ENCODE data around the gene FAF1.
A peak's percentile ranks its signal among the peaks of the same experiment; 100 is the strongest.
"Not testable (repeated sequence)": the region's sequence is repeated elsewhere in the genome, so short reads cannot be mapped to it uniquely, and the experiment has no call there.

The FAF1 gene

DNA sequence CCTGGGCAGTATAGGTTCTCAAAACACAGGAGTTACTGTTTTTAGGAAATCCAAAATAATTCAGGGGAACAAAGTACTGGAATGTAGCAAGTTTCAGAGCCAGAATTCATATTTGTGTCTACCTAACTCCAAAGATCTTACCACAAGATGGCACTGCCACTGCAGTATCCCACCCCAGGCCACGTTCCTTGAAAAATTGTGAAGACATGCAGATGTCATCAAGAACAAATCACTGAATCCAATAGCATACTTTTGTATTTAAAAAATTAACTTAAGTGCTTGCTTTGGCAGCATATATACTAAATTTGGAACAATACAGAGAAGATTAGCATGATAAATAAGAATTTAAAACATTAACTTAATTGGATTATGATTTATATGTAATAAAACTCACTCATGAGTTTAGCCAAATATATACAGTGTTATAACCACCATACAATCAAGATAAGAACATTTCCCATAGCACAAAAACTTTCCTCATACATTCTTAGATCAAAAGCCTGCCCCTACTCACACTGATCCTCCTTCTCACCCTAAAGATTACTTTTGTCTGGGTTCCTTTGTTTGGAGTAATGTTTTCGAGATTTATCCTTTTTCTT is 209.9 kb downstream of the FAF1 start:
- TF ChIP-seq, protein P1, sequence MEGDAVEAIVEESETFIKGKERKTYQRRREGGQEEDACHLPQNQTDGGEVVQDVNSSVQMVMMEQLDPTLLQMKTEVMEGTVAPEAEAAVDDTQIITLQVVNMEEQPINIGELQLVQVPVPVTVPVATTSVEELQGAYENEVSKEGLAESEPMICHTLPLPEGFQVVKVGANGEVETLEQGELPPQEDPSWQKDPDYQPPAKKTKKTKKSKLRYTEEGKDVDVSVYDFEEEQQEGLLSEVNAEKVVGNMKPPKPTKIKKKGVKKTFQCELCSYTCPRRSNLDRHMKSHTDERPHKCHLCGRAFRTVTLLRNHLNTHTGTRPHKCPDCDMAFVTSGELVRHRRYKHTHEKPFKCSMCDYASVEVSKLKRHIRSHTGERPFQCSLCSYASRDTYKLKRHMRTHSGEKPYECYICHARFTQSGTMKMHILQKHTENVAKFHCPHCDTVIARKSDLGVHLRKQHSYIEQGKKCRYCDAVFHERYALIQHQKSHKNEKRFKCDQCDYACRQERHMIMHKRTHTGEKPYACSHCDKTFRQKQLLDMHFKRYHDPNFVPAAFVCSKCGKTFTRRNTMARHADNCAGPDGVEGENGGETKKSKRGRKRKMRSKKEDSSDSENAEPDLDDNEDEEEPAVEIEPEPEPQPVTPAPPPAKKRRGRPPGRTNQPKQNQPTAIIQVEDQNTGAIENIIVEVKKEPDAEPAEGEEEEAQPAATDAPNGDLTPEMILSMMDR (IDR thresholded peaks at IDR 0.05; ENCODE audit: extremely low read depth, missing control alignments), result no peak
- no peak for DNase-seq (ENCODE audit: low spot score)

DNA sequence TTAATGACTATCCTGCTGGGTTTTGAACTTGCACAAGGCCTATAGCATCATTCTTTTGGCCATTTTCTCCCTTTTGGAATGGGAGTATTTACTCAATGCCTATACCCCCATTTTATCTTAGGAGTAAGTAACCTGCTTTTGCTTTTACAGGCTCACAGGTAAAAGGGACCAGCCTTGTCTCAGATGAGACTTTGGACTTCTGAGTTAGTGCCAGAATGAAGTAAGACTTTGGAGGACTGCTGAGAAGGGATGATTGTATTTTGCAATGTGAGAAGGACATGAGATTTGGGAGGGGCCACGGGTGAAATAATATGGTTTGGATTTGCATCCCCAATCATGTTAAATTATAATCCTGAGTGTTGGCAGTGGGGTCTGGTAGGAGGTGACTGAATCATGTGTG is 212.7 kb downstream of the FAF1 start:
- TF ChIP-seq, protein P1 (IDR thresholded peaks at IDR 0.05; ENCODE audit: extremely low read depth, missing control alignments), result no peak

GRCh38 chr1:50742523-50742922 is 217.5 kb downstream of the FAF1 start:
- TF ChIP-seq, protein P1 (IDR thresholded peaks at IDR 0.05; ENCODE audit: extremely low read depth, missing control alignments), result no peak
- DNase-seq (ENCODE audit: low spot score), result no peak

More for the DNA sequence above, 212.7 kb downstream of the FAF1 start:
- no peak for DNase-seq (ENCODE audit: low spot score)

GRCh38 chr1:50739125-50739524 is 220.9 kb downstream of the FAF1 start:
- no peak for DNase-seq (ENCODE audit: low spot score)
- TF ChIP-seq, protein P1 (IDR thresholded peaks at IDR 0.05; ENCODE audit: extremely low read depth, missing control alignments), result no peak

GRCh38 chr1:50735443-50735842 is 224.6 kb downstream of the FAF1 start:
- peak; percentile 20 for DNase-seq (ENCODE audit: low spot score)

DNA sequence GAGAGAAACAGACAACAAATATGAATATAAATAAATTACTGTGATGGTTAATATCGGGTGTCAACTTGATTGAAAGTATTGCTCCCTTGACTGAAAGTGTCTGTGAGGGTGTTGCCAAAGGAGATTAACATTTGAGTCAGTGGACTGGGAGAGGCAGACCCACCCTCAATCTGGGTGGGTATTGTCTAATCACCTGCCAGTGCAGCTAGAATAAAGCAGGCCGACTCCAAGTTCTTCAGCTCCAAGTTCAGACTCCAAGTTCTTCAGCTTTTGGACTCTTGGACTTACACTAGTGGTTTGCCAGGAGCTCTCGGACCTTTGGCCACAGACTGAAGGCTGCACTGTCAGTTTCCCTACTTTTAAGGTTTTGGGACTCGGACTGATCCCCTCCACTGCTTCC is 232.5 kb downstream of the FAF1 start:
- not testable (repeated sequence) for DNase-seq (ENCODE audit: low spot score)

More at GRCh38 chr1:50735443-50735842, 224.6 kb downstream of the FAF1 start:
- TF ChIP-seq, protein P1 (IDR thresholded peaks at IDR 0.05; ENCODE audit: extremely low read depth, missing control alignments), result no peak

DNA sequence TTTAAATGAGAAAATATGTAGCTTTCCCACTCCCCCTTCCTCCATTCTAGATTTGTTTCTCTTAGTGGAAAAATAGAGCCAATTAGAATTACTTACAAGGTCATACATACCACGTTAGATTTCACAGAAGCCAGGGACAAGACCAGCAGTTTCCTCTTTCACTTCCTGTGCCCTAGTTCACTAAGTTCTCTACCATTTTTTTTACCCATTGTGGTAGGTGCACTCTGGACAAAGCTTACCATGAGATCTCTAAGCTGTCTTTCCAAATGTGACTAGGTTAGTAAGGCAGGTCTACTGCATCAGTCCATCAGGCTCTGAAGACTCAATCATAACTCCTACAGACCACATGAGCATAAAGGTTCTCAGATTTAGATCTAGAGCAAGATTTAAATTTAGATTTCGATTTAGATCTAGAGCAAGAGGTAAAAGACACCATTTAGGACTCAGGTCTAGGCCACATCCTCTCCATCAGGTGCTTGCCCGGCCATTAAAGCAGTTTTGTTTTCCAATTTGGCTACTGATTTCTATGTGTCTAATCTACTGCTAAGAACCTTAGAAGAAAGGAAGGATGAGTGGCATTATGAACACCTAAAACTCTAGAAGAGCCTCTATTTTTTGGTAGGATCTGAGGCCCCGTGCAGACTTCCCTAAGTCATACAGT is 235.3 kb downstream of the FAF1 start:
- TF ChIP-seq, protein P1 (IDR thresholded peaks at IDR 0.05; ENCODE audit: extremely low read depth, missing control alignments), result no peak
- DNase-seq (ENCODE audit: low spot score), result peak; percentile 22

Data from GM20000 (cell line).